ENCODE data around the gene MPC2. TPM values are rescaled to one million over a fixed set of nuclear protein-coding genes. Genes with fewer than 3 reads are reported as not detected.
"Not testable (repeated sequence)": the region's sequence is repeated elsewhere in the genome, so short reads cannot be mapped to it uniquely, and the experiment has no call there.

MPC2 gene
- total and polyA plus RNA-seq, 5 donors from 2014 or later: 44.7 to 120 (median 105) TPM

GRCh38 chr1:167880580-167881021, 56.3 kb downstream of the MPC2 start:
- H3K36me3 ChIP-seq (ENCODE audit: control insufficient read depth, insufficient read depth, low read length): no peaks in the 10 kb centered on the region
- H3K4me1 Mint-ChIP-seq: no peaks in the 10 kb centered on the region
- H3K4me1 ChIP-seq (ENCODE audit: control insufficient read depth, insufficient read depth, low read length, poor library complexity, severe bottlenecking): no peaks in the 10 kb centered on the region
- H3K27ac ChIP-seq (ENCODE audit: insufficient read depth, low read length, poor library complexity, severe bottlenecking): no peak overlapping the region
- H3K27me3 Mint-ChIP-seq: peaks cover 6% of the 10 kb centered on the region
- H3K9me3 ChIP-seq (ENCODE audit: control insufficient read depth in 2 of 2, low read length in 2 of 2): no peaks in the 10 kb centered on the region
- ATAC-seq (ENCODE audit: low read depth in 2 of 2) (no peak), DNase-seq (no peak)
- peaks cover 0 to 4% (median 2%) of the 10 kb centered on the region in 7 donors for H3K9me3 Mint-ChIP-seq
- H3K36me3 Mint-ChIP-seq: no peaks in the 10 kb centered on the region
- H3K4me3 ChIP-seq (ENCODE audit: low read depth, low read length): no peak overlapping the region
- no peak overlapping the region for H3K27ac Mint-ChIP-seq
- no peak overlapping the region for H3K4me3 Mint-ChIP-seq
- peaks cover 2% of the 10 kb centered on the region for H3K27me3 ChIP-seq (ENCODE audit: control insufficient read depth, insufficient read depth, low read length)

GRCh38 chr1:167879508-167879907, 57.4 kb downstream of the MPC2 start:
- peaks cover 0 to 1% (median 0%) of the 10 kb centered on the region in 7 donors for H3K9me3 Mint-ChIP-seq
- H3K36me3 Mint-ChIP-seq: no peaks in the 10 kb centered on the region
- H3K27me3 ChIP-seq (ENCODE audit: control insufficient read depth, insufficient read depth, low read length): peaks cover 2% of the 10 kb centered on the region
- no peak overlapping the region for H3K27ac Mint-ChIP-seq
- no peak overlapping the region for H3K4me3 Mint-ChIP-seq
- H3K27ac ChIP-seq (ENCODE audit: insufficient read depth, low read length, poor library complexity, severe bottlenecking): no peak overlapping the region
- ATAC-seq (ENCODE audit: low read depth in 2 of 2): no peak
- no peaks in the 10 kb centered on the region for H3K4me1 ChIP-seq (ENCODE audit: control insufficient read depth, insufficient read depth, low read length, poor library complexity, severe bottlenecking)
- DNase-seq: no peak
- no peaks in the 10 kb centered on the region for H3K36me3 ChIP-seq (ENCODE audit: control insufficient read depth, insufficient read depth, low read length)
- H3K4me1 Mint-ChIP-seq: no peaks in the 10 kb centered on the region
- no peak overlapping the region for H3K4me3 ChIP-seq (ENCODE audit: low read depth, low read length)
- no peaks in the 10 kb centered on the region for H3K9me3 ChIP-seq (ENCODE audit: control insufficient read depth in 2 of 2, low read length in 2 of 2)
- no peaks in the 10 kb centered on the region for H3K27me3 Mint-ChIP-seq

GRCh38 chr1:167878372-167879160, 58.3 kb downstream of the MPC2 start:
- Mint-ChIP-seq H3K9me3 (peaks cover 0 to 1% (median 0%) of the 10 kb centered on the region in 7 donors), H3K36me3 (no peaks in the 10 kb centered on the region), H3K4me3 (no peak overlapping the region), H3K4me1 (no peaks in the 10 kb centered on the region), H3K27ac (no peak overlapping the region), H3K27me3 (no peaks in the 10 kb centered on the region)
- Histone ChIP-seq H3K9me3 (ENCODE audit: control insufficient read depth in 2 of 2, low read length in 2 of 2) (no peaks in the 10 kb centered on the region), H3K27ac (ENCODE audit: insufficient read depth, low read length, poor library complexity, severe bottlenecking) (no peak overlapping the region), H3K36me3 (ENCODE audit: control insufficient read depth, insufficient read depth, low read length) (no peaks in the 10 kb centered on the region), H3K4me1 (ENCODE audit: control insufficient read depth, insufficient read depth, low read length, poor library complexity, severe bottlenecking) (no peaks in the 10 kb centered on the region), H3K4me3 (ENCODE audit: low read depth, low read length) (no peak overlapping the region), H3K27me3 (ENCODE audit: control insufficient read depth, insufficient read depth, low read length) (peaks cover 2% of the 10 kb centered on the region)
- DNase-seq (no peak), ATAC-seq (ENCODE audit: low read depth in 2 of 2) (no peak)

GRCh38 chr1:167876597-167877175, 60.2 kb downstream of the MPC2 start:
- Mint-ChIP-seq H3K4me3 (no peak overlapping the region), H3K36me3 (no peaks in the 10 kb centered on the region)
- no peak for ATAC-seq (ENCODE audit: low read depth in 2 of 2)

GRCh38 chr1:167871331-167871730, 65.5 kb downstream of the MPC2 start:
- no peak overlapping the region for H3K27ac ChIP-seq (ENCODE audit: insufficient read depth, low read length, poor library complexity, severe bottlenecking)
- no peaks in the 10 kb centered on the region for H3K4me1 ChIP-seq (ENCODE audit: control insufficient read depth, insufficient read depth, low read length, poor library complexity, severe bottlenecking)
- no peaks in the 10 kb centered on the region for H3K27me3 ChIP-seq (ENCODE audit: control insufficient read depth, insufficient read depth, low read length)
- no peak overlapping the region for H3K4me3 ChIP-seq (ENCODE audit: low read depth, low read length)
- no peaks in the 10 kb centered on the region for H3K36me3 Mint-ChIP-seq
- DNase-seq (no peak), ATAC-seq (ENCODE audit: low read depth in 2 of 2) (no peak)
- H3K9me3 Mint-ChIP-seq: no peaks in the 10 kb centered on the region
- H3K4me3 Mint-ChIP-seq: no peak overlapping the region
- no peaks in the 10 kb centered on the region for H3K4me1 Mint-ChIP-seq
- no peaks in the 10 kb centered on the region for H3K36me3 ChIP-seq (ENCODE audit: control insufficient read depth, insufficient read depth, low read length)
- H3K27ac Mint-ChIP-seq: no peak overlapping the region
- H3K9me3 ChIP-seq (ENCODE audit: control insufficient read depth in 2 of 2, low read length in 2 of 2): no peaks in the 10 kb centered on the region
- peaks cover 12% of the 10 kb centered on the region for H3K27me3 Mint-ChIP-seq

More at GRCh38 chr1:167876597-167877175, 60.2 kb downstream of the MPC2 start:
- Mint-ChIP-seq H3K9me3 (peaks cover 0 to 1% (median 0%) of the 10 kb centered on the region in 7 donors), H3K27ac (no peak overlapping the region), H3K4me1 (no peaks in the 10 kb centered on the region), H3K27me3 (no peaks in the 10 kb centered on the region)
- no peaks in the 10 kb centered on the region for H3K36me3 ChIP-seq (ENCODE audit: control insufficient read depth, insufficient read depth, low read length)
- H3K27me3 ChIP-seq (ENCODE audit: control insufficient read depth, insufficient read depth, low read length): peaks cover 2% of the 10 kb centered on the region
- H3K4me3 ChIP-seq (ENCODE audit: low read depth, low read length): no peak overlapping the region
- no peaks in the 10 kb centered on the region for H3K4me1 ChIP-seq (ENCODE audit: control insufficient read depth, insufficient read depth, low read length, poor library complexity, severe bottlenecking)
- H3K27ac ChIP-seq (ENCODE audit: insufficient read depth, low read length, poor library complexity, severe bottlenecking): no peak overlapping the region
- no peak for DNase-seq
- no peaks in the 10 kb centered on the region for H3K9me3 ChIP-seq (ENCODE audit: control insufficient read depth in 2 of 2, low read length in 2 of 2)

- H3K27me3 Mint-ChIP-seq: peaks cover 12% of the 10 kb centered on the region
- H3K9me3 Mint-ChIP-seq; ATAC-seq (ENCODE audit: low read depth in 2 of 2); H3K4me1 ChIP-seq (ENCODE audit: control insufficient read depth, insufficient read depth, low read length, poor library complexity, severe bottlenecking); H3K9me3 ChIP-seq (ENCODE audit: control insufficient read depth in 2 of 2, low read length in 2 of 2); H3K27me3 ChIP-seq (ENCODE audit: control insufficient read depth, insufficient read depth, low read length); H3K36me3 ChIP-seq (ENCODE audit: control insufficient read depth, insufficient read depth, low read length); H3K4me3 ChIP-seq (ENCODE audit: low read depth, low read length); H3K36me3 Mint-ChIP-seq; DNase-seq; H3K4me3 Mint-ChIP-seq; H3K4me1 Mint-ChIP-seq; H3K27ac Mint-ChIP-seq; H3K27ac ChIP-seq (ENCODE audit: insufficient read depth, low read length, poor library complexity, severe bottlenecking): not testable (repeated sequence)
Measured at GRCh38 chr1:167869157-167870001, 67.5 kb downstream of the MPC2 start.

- H3K4me1 ChIP-seq (ENCODE audit: control insufficient read depth, insufficient read depth, low read length, poor library complexity, severe bottlenecking); H3K9me3 ChIP-seq (ENCODE audit: control insufficient read depth in 2 of 2, low read length in 2 of 2); H3K4me3 Mint-ChIP-seq; H3K27ac ChIP-seq (ENCODE audit: insufficient read depth, low read length, poor library complexity, severe bottlenecking); H3K36me3 Mint-ChIP-seq; H3K9me3 Mint-ChIP-seq; H3K27me3 ChIP-seq (ENCODE audit: control insufficient read depth, insufficient read depth, low read length); ATAC-seq (ENCODE audit: low read depth in 2 of 2); H3K4me3 ChIP-seq (ENCODE audit: low read depth, low read length); H3K36me3 ChIP-seq (ENCODE audit: control insufficient read depth, insufficient read depth, low read length); H3K27ac Mint-ChIP-seq; DNase-seq; H3K4me1 Mint-ChIP-seq: not testable (repeated sequence)
- H3K27me3 Mint-ChIP-seq: peaks cover 12% of the 10 kb centered on the region
Measured at GRCh38 chr1:167866739-167867414, 70.0 kb downstream of the MPC2 start.

Measured in CD4-positive, CD25-positive, alpha-beta regulatory T cell (primary cell).